Osteoblast (primary cell): ENCODE data around the gene TPRG1L. TPM values are rescaled to one million over a fixed set of nuclear protein-coding genes. Genes with fewer than 3 reads are reported as not detected.
A peak's percentile ranks its signal among the peaks of the same experiment; 100 is the strongest.

Experiments
- DNase-seq: peaks from one replicate; pipeline ENCODE4 v3.0.0; 2011; ENCODE audit warnings: low spot score, mixed read lengths; ENCODE audit not compliant: insufficient read length; ENCODE audit errors: missing footprints
- H2AFZ ChIP-seq: 2 replicates; pipeline ENCODE4 v1.6.0; 2011; ENCODE audit warnings: mild to moderate bottlenecking, low read length
- H3K27ac ChIP-seq: 2 replicates; pipeline ENCODE4 v1.5.1; 2011; ENCODE audit warnings: mild to moderate bottlenecking, low read depth, low read length, moderate library complexity
- H3K27me3 ChIP-seq: 2 replicates; pipeline ENCODE4 v1.6.0; 2012; ENCODE audit warnings: mild to moderate bottlenecking, control low read depth, inconsistent platforms, low read length, moderate library complexity; ENCODE audit not compliant: insufficient read depth
- H3K36me3 ChIP-seq: 2 replicates; pipeline ENCODE4 v1.5.1; 2011; ENCODE audit warnings: mild to moderate bottlenecking, low read length, control low read depth, moderate library complexity; ENCODE audit not compliant: insufficient read depth
- H3K4me1 ChIP-seq: 2 replicates; pipeline ENCODE4 v1.5.1; 2011; ENCODE audit warnings: mild to moderate bottlenecking, low read length, control low read depth, moderate library complexity; ENCODE audit not compliant: insufficient read depth
- H3K4me2 ChIP-seq: 2 replicates; pipeline ENCODE4 v1.6.0; 2011; ENCODE audit warnings: mild to moderate bottlenecking, low read length; ENCODE audit not compliant: insufficient read depth
- H3K4me3 ChIP-seq: fragments of 200-600 bp; sonication (generic); 3 replicates; pipeline ENCODE4 v1.5.1; 2012; ENCODE audit warnings: mild to moderate bottlenecking, low read length, inconsistent platforms; ENCODE audit not compliant: insufficient read depth
- H3K79me2 ChIP-seq: 2 replicates; pipeline ENCODE4 v1.6.0; 2012; ENCODE audit warnings: mild to moderate bottlenecking, low read length, control low read depth, inconsistent platforms; ENCODE audit not compliant: insufficient read depth
- H3K9me3 ChIP-seq: 2 replicates; pipeline ENCODE4 v1.5.1; 2011; ENCODE audit warnings: low read depth, low read length, control low read depth
- H4K20me1 ChIP-seq: 2 replicates; pipeline ENCODE4 v1.6.0; 2012; ENCODE audit warnings: mild to moderate bottlenecking, low read length, control low read depth; ENCODE audit not compliant: insufficient read depth
- CTCF ChIP-seq: IDR thresholded peaks from 2 replicates; pipeline ENCODE4 v1.5.1; 2011; ENCODE audit warnings: mild to moderate bottlenecking, low read depth, low read length, moderate library complexity; ENCODE audit errors: extremely low read depth
- total RNA-seq: library from RNA; depleted of rRNA; stranded (reverse); fragments of >200 nt; gene quantifications from 2 replicates; pipeline ENCODE4 v1.2.3, GENCODE V29; 2012

TPRG1L gene
- total RNA-seq, 1 donor, result 35.8 TPM

DNA sequence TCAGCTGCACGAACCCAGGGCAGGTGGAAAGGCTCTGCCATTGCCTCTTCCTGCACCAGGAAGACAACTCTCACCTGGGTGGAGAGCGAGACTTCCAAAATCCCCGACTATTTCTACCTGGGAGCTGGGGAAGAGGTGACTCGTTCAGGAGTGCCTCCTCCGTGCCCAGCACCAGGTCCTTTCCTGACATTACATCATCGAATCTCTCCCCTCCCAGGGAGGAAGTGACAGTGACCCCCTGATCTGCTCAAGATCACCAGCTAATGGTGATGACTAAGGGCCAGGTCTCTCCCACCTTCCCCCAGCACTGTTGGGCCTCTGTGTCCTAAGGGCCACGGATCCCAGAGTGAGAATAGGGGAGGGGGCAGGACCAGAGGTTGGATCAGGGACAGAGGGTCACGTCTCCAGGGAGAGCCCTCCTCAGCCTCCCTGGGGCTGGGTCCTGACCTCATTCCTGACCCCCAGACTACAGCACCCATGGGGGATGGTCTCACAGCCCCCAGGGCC lies 20.3 kb upstream of the TPRG1L start:
- Histone ChIP-seq H3K4me2 (no peak overlapping the region), H3K4me1 (no peaks in the 10 kb centered on the region), H2AFZ (no peak overlapping the region), H3K27ac (no peak overlapping the region), H4K20me1 (no peaks in the 10 kb centered on the region), H3K36me3 (no peaks in the 10 kb centered on the region), H3K79me2 (no peaks in the 10 kb centered on the region), H3K4me3 (no peak overlapping the region), H3K27me3 (peaks cover 5% of the 10 kb centered on the region), H3K9me3 (no peaks in the 10 kb centered on the region)
- TF ChIP-seq CTCF, result no peak
- peak; percentile 81 for DNase-seq

DNA sequence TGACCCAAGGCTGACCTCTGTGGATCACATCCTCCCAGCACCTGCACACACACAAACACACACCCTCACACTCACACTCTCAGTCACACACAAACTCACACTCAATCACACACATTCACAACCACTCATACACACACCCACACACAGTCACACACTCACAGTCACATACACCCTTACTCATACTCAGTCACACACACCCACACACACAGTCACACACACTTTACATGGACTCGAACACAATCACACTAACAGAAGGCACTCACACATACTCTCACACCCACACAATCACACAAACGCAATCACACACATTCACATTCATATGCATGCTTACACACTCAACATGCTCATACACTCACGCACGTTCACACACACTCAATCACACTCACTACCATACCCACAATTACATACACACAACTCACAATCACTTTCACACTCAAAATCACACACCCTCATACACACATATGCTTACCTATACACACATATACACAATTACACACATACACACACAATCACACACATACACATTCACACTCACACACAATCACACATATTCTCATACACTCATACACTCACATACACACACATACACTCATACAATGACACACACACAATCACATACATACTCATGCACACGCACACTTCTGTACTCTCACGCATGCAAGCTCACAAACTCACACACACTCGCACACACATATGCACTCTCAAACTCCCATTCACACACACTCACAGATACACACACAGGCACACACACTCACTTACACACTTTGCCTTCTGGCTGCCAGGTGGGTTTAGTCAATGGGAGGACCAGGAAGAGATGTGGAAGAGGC lies 19.6 kb upstream of the TPRG1L start:
- Histone ChIP-seq H3K79me2 (no peaks in the 10 kb centered on the region), H3K4me2 (no peak overlapping the region), H2AFZ (no peak overlapping the region), H3K4me1 (no peaks in the 10 kb centered on the region), H3K27ac (no peak overlapping the region), H3K36me3 (no peaks in the 10 kb centered on the region), H3K9me3 (no peaks in the 10 kb centered on the region), H4K20me1 (no peaks in the 10 kb centered on the region), H3K27me3 (peaks cover 12% of the 10 kb centered on the region), H3K4me3 (no peak overlapping the region)
- peak; percentile 58 for DNase-seq
- TF ChIP-seq CTCF, result no peak

GRCh38 chr1:3606779-3607702 lies 17.8 kb upstream of the TPRG1L start:
- H3K79me2 ChIP-seq, result no peaks in the 10 kb centered on the region
- no peaks in the 10 kb centered on the region for H3K36me3 ChIP-seq
- H3K4me1 ChIP-seq, result no peaks in the 10 kb centered on the region
- H3K9me3 ChIP-seq, result no peaks in the 10 kb centered on the region
- no peak overlapping the region for H2AFZ ChIP-seq
- H3K27me3 ChIP-seq, result peaks cover 23% of the 10 kb centered on the region
- peak; percentile 85 for DNase-seq
- no peak for TF ChIP-seq CTCF
- H3K27ac ChIP-seq, result no peak overlapping the region
- H3K4me2 ChIP-seq, result no peak overlapping the region
- H4K20me1 ChIP-seq, result no peaks in the 10 kb centered on the region
- no peak overlapping the region for H3K4me3 ChIP-seq

DNA sequence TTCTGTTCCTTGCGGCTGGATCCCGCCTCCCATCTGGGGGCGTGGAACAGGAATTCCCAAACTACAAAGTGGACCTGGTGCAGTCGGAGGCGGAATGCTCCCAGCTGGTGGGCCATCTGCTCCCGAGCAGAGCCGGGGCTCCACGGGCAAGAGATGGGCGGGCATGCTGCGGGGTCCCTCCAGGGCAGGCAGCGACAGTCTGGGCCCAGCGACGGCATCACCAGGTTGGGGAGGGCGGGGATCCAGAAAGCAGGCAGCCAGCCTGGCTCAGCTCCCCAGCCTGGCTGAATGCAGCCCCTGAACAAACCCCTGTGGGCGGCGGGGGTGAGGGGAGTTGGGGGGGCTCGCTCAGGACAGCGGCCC lies 17.1 kb upstream of the TPRG1L start:
- H4K20me1 ChIP-seq, result no peaks in the 10 kb centered on the region
- no peaks in the 10 kb centered on the region for H3K9me3 ChIP-seq
- no peak overlapping the region for H3K27ac ChIP-seq
- H3K4me2 ChIP-seq, result no peak overlapping the region
- no peaks in the 10 kb centered on the region for H3K79me2 ChIP-seq
- peak; percentile 27 for DNase-seq
- H3K36me3 ChIP-seq, result no peaks in the 10 kb centered on the region
- no peak overlapping the region for H2AFZ ChIP-seq
- H3K27me3 ChIP-seq, result peaks cover 28% of the 10 kb centered on the region
- no peaks in the 10 kb centered on the region for H3K4me1 ChIP-seq
- H3K4me3 ChIP-seq, result no peak overlapping the region
- TF ChIP-seq CTCF, result no peak
